Right forelimb (tissue), 1 donor: ENCODE results near the gene RERG.
"Not testable (repeated sequence)": the region's sequence is repeated elsewhere in the genome, so short reads cannot be mapped to it uniquely, and the experiment has no call there.

ENCODE experiments used
- DNase-seq: peaks from one replicate; pipeline ENCODE4 v3.0.0-alpha.2; 2018

The RERG gene

GRCh38 chr12:15130541-15130940, 90.7 kb downstream of the RERG start:
- DNase-seq: no peak

GRCh38 chr12:15123401-15123800, 97.8 kb downstream of the RERG start:
- no peak for DNase-seq

GRCh38 chr12:15122344-15122743, 98.9 kb downstream of the RERG start:
- DNase-seq: no peak

GRCh38 chr12:15118955-15119354, 102.3 kb downstream of the RERG start:
- no peak for DNase-seq

- DNase-seq: no peak
Observed at GRCh38 chr12:15116983-15117382, 104.2 kb downstream of the RERG start.

- DNase-seq: no peak
Observed at GRCh38 chr12:15116086-15116485, 105.1 kb downstream of the RERG start.

- DNase-seq: no peak
Observed at GRCh38 chr12:15115434-15115833, 105.8 kb downstream of the RERG start.

GRCh38 chr12:15114501-15114900, 106.7 kb downstream of the RERG start:
- no peak for DNase-seq

- DNase-seq: no peak
Observed at GRCh38 chr12:15092826-15093225, 128.4 kb downstream of the RERG start.

GRCh38 chr12:15090441-15090840, 130.8 kb downstream of the RERG start:
- DNase-seq: no peak

- no peak for DNase-seq
Observed at GRCh38 chr12:15088105-15088504, 133.1 kb downstream of the RERG start.

GRCh38 chr12:15077751-15078150, 143.5 kb downstream of the RERG start:
- DNase-seq: not testable (repeated sequence)

- DNase-seq: no peak
Observed at GRCh38 chr12:15074351-15074750, 146.9 kb downstream of the RERG start.

GRCh38 chr12:15059123-15059522, 162.1 kb downstream of the RERG start:
- DNase-seq: no peak
